ENCODE results near the gene HAPLN3. TPM values are rescaled to one million over a fixed set of nuclear protein-coding genes. Genes with fewer than 3 reads are reported as not detected.
"Not testable (repeated sequence)": the region's sequence is repeated elsewhere in the genome, so short reads cannot be mapped to it uniquely, and the experiment has no call there.

The HAPLN3 gene
- total and polyA plus RNA-seq, 2 donors (not counting 1 experiment from before 2014, with no cell fraction given): 7.5 to 16.3 TPM

DNA sequence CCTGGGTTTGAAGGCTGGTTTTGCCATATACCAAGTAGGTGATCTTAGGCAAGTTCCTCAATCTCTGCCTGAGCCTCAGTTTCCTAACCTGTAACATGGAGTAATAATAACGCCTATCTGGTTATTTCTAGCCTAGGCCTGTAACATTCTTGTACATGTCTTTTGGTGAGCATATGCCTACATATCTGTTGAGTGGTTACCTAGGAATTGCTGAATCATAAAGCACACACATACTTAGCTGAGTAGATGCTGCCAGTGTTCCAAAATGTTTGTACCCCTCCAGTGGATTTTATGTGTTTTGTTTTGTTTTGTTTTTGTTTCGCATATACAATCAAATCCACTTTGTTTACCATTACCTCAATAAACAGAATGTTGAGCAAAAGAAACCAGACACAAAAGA, 35.2 kb upstream of the HAPLN3 start:
- H2AFZ ChIP-seq (ENCODE audit: insufficient read depth, low read depth, low read length, poor library complexity, severe bottlenecking): no peak overlapping the region
- DNase-seq: no peak
- ATAC-seq (ENCODE audit: low read depth): no peak
- H3K9me3 ChIP-seq (ENCODE audit: control extremely low read depth in 1 of 3, control insufficient read depth in 2 of 3, insufficient read depth in 1 of 3, low read length in 2 of 3): peaks cover 0 to 12% (median 7%) of the 10 kb centered on the region in 3 donors
- no peaks in the 10 kb centered on the region for H3K4me1 Mint-ChIP-seq
- no peak overlapping the region for H3K27ac Mint-ChIP-seq
- no peak overlapping the region for H3K27ac ChIP-seq (ENCODE audit: low read length in 2 of 2)
- no peak overlapping the region for H3K4me2 ChIP-seq (replicated peaks; ENCODE audit: low read depth, low read length, poor library complexity, severe bottlenecking)
- WGBS (ENCODE audit: insufficient coverage): no CpG with 5 or more reads among the region's 2 CpGs
- no peak overlapping the region for H3K9ac ChIP-seq (ENCODE audit: low read length)
- POLR2A ChIA-PET: no interaction called here
- peaks cover 47% of the 10 kb centered on the region for H3K27me3 Mint-ChIP-seq
- peaks cover 2% of the 10 kb centered on the region for H3K9me3 Mint-ChIP-seq (ENCODE audit: insufficient read depth)
- no peaks in the 10 kb centered on the region for H3K36me3 ChIP-seq (replicated peaks in 1 of 2; ENCODE audit: control extremely low read depth in 1 of 2, control insufficient read depth in 1 of 2, extremely low read depth in 1 of 2, insufficient read depth in 2 of 2, low read length in 1 of 2)
- no peak overlapping the region for H3K4me3 Mint-ChIP-seq
- CTCF ChIA-PET: no interaction called here
- peaks cover 0 to 13% (median 3%) of the 10 kb centered on the region in 4 experiments for H3K27me3 ChIP-seq (replicated peaks in 1 of 4; ENCODE audit: control extremely low read depth in 1 of 4, control insufficient read depth in 3 of 4, insufficient read depth in 4 of 4, low read length in 3 of 4)
- intact Hi-C loops (cut with micrococcal nuclease): no loop called here
- H3K4me3 ChIP-seq (ENCODE audit: control extremely low read depth in 1 of 5, extremely low read depth in 1 of 5, insufficient read depth in 1 of 5, low read depth in 2 of 5, low read length in 4 of 5): no peak overlapping the region
- no peak for TF ChIP-seq EZH2 (IDR thresholded peaks at IDR 0.05; ENCODE audit: borderline replicate concordance, insufficient read depth, low read depth, low read length, poor library complexity, severe bottlenecking)
- TF ChIP-seq, protein P1, sequence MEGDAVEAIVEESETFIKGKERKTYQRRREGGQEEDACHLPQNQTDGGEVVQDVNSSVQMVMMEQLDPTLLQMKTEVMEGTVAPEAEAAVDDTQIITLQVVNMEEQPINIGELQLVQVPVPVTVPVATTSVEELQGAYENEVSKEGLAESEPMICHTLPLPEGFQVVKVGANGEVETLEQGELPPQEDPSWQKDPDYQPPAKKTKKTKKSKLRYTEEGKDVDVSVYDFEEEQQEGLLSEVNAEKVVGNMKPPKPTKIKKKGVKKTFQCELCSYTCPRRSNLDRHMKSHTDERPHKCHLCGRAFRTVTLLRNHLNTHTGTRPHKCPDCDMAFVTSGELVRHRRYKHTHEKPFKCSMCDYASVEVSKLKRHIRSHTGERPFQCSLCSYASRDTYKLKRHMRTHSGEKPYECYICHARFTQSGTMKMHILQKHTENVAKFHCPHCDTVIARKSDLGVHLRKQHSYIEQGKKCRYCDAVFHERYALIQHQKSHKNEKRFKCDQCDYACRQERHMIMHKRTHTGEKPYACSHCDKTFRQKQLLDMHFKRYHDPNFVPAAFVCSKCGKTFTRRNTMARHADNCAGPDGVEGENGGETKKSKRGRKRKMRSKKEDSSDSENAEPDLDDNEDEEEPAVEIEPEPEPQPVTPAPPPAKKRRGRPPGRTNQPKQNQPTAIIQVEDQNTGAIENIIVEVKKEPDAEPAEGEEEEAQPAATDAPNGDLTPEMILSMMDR (IDR thresholded peaks at IDR 0.05): no peak
- H3K79me2 ChIP-seq (ENCODE audit: control insufficient read depth, insufficient read depth, low read length): no peaks in the 10 kb centered on the region
- H4K20me1 ChIP-seq (ENCODE audit: control insufficient read depth, insufficient read depth, low read length, poor library complexity, severe bottlenecking): no peaks in the 10 kb centered on the region
- no peaks in the 10 kb centered on the region for H3K4me1 ChIP-seq (ENCODE audit: control insufficient read depth in 2 of 2, insufficient read depth in 2 of 2, low read length in 2 of 2)

DNA sequence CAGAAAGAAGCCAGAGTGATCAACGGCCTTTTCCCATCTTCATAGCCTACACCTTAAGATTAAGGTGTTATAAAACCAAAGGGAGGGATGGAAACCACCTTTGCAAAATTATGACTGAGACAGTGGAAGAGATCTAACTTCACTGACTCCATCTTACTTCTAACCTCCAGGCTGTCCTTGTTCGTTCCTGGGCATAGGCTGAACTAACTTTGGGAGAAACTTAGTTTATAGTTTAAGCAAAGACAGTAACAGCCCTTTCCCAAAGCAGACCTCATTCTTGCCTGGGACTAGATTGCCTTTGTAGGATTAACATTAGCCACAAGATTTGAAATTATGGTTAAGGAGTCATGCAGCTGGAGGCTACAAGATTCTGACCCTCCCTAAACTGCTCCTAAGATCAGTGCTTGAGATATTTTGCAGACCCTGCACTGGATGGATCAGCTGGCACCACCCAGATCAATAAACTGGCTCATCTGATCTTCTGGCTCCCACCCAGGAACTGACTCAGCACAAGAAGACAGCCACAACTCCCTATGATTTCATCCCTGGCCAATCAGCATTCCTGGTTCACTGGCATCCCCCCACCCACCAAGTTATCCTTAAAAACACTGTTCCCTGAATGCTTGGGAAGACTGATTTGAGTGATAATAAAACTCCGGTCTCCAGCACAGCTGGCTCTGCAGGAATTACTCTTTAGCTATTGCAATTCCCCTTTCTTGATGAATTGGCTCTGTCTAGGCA, 34.2 kb upstream of the HAPLN3 start:
- H3K27ac Mint-ChIP-seq; H3K4me1 ChIP-seq (ENCODE audit: control insufficient read depth in 2 of 2, insufficient read depth in 2 of 2, low read length in 2 of 2); intact Hi-C loops (cut with micrococcal nuclease); H3K9ac ChIP-seq (ENCODE audit: low read length); ATAC-seq (ENCODE audit: low read depth); DNase-seq; H3K79me2 ChIP-seq (ENCODE audit: control insufficient read depth, insufficient read depth, low read length); H3K4me1 Mint-ChIP-seq; POLR2A ChIA-PET; H2AFZ ChIP-seq (ENCODE audit: insufficient read depth, low read depth, low read length, poor library complexity, severe bottlenecking); H3K9me3 Mint-ChIP-seq (ENCODE audit: insufficient read depth); H3K4me2 ChIP-seq (replicated peaks; ENCODE audit: low read depth, low read length, poor library complexity, severe bottlenecking); CTCF ChIA-PET; H3K36me3 ChIP-seq (replicated peaks in 1 of 2; ENCODE audit: control extremely low read depth in 1 of 2, control insufficient read depth in 1 of 2, extremely low read depth in 1 of 2, insufficient read depth in 2 of 2, low read length in 1 of 2); H3K4me3 Mint-ChIP-seq; H3K27ac ChIP-seq (ENCODE audit: low read length in 2 of 2); H4K20me1 ChIP-seq (ENCODE audit: control insufficient read depth, insufficient read depth, low read length, poor library complexity, severe bottlenecking); H3K9me3 ChIP-seq (ENCODE audit: control extremely low read depth in 1 of 3, control insufficient read depth in 2 of 3, insufficient read depth in 1 of 3, low read length in 2 of 3); H3K4me3 ChIP-seq (ENCODE audit: control extremely low read depth in 1 of 5, extremely low read depth in 1 of 5, insufficient read depth in 1 of 5, low read depth in 2 of 5, low read length in 4 of 5): not testable (repeated sequence)
- peaks cover 43% of the 10 kb centered on the region for H3K27me3 Mint-ChIP-seq
- peaks cover 0 to 13% (median 3%) of the 10 kb centered on the region in 4 experiments for H3K27me3 ChIP-seq (replicated peaks in 1 of 4; ENCODE audit: control extremely low read depth in 1 of 4, control insufficient read depth in 3 of 4, insufficient read depth in 4 of 4, low read length in 3 of 4)
- no CpG with 5 or more reads among the region's 3 CpGs for WGBS (ENCODE audit: insufficient coverage)

DNA sequence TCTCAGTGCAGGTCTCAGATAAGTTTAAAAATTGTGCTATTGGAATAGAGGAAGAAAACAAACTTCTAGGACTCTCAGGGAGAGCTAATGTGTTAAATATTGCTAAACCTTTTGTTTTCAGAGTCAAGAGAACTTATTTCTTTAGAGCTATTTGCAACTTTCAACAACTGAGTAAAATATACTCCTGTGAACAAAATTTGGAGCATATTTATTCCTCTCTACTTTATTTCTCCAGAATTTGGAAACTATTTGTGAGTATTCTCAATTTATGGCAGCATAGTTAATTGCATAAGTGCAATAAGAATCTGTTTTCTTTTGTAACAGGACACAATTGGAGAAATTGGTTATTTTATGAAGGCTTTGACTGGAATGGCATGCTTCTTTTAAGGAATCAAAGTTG, 32.8 kb upstream of the HAPLN3 start:
- H2AFZ ChIP-seq (ENCODE audit: insufficient read depth, low read depth, low read length, poor library complexity, severe bottlenecking); H3K9me3 ChIP-seq (ENCODE audit: control extremely low read depth in 1 of 3, control insufficient read depth in 2 of 3, insufficient read depth in 1 of 3, low read length in 2 of 3); H3K4me2 ChIP-seq (replicated peaks; ENCODE audit: low read depth, low read length, poor library complexity, severe bottlenecking); CTCF ChIA-PET; H3K9ac ChIP-seq (ENCODE audit: low read length); DNase-seq; H3K27ac Mint-ChIP-seq; H3K9me3 Mint-ChIP-seq (ENCODE audit: insufficient read depth); H3K4me1 ChIP-seq (ENCODE audit: control insufficient read depth in 2 of 2, insufficient read depth in 2 of 2, low read length in 2 of 2); H3K4me1 Mint-ChIP-seq; H3K36me3 ChIP-seq (replicated peaks in 1 of 2; ENCODE audit: control extremely low read depth in 1 of 2, control insufficient read depth in 1 of 2, extremely low read depth in 1 of 2, insufficient read depth in 2 of 2, low read length in 1 of 2); H4K20me1 ChIP-seq (ENCODE audit: control insufficient read depth, insufficient read depth, low read length, poor library complexity, severe bottlenecking); H3K4me3 Mint-ChIP-seq; H3K4me3 ChIP-seq (ENCODE audit: control extremely low read depth in 1 of 5, extremely low read depth in 1 of 5, insufficient read depth in 1 of 5, low read depth in 2 of 5, low read length in 4 of 5); intact Hi-C loops (cut with micrococcal nuclease); H3K27ac ChIP-seq (ENCODE audit: low read length in 2 of 2); H3K27me3 ChIP-seq (replicated peaks in 1 of 4; ENCODE audit: control extremely low read depth in 1 of 4, control insufficient read depth in 3 of 4, insufficient read depth in 4 of 4, low read length in 3 of 4); H3K79me2 ChIP-seq (ENCODE audit: control insufficient read depth, insufficient read depth, low read length); POLR2A ChIA-PET; ATAC-seq (ENCODE audit: low read depth): not testable (repeated sequence)
- H3K27me3 Mint-ChIP-seq: peaks cover 43% of the 10 kb centered on the region

Measured in B cell (primary cell).